Colon (tissue), 2 donors: ENCODE data around the gene DNAL4.

ENCODE experiments used
- FAIRE-seq: peaks from 2 replicates; lab custom pipeline; 2012; peaks lifted over from hg19 to GRCh38; lab: Jason Lieb, UNC
- donor health status: control.
- donor health status: control.

Gene DNAL4

DNA sequence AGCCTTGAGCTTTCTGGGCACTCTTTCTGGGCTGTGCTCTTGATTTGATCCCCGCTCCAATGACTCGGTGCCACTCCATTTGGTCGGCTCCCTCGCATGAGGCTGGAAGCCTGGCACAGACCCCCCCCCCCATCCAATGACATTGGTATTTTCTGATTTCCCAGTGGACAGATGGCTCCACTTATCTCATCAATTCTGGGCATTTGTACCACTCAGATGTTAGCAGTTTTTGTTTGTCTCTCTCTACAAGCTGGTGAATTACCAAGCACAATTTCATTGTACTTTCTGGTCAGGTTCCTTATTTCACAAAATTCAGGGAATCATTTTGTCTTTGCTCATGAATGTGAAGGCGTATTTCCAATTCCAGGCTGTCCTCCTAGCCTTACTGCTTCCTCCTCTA is 9.1 kb downstream of the DNAL4 start:
- no peak for FAIRE-seq

GRCh38 chr22:38784035-38784434 is 9.9 kb downstream of the DNAL4 start:
- no peak for FAIRE-seq

- no peak for FAIRE-seq
Measured at GRCh38 chr22:38783095-38783615, 10.8 kb downstream of the DNAL4 start.

DNA sequence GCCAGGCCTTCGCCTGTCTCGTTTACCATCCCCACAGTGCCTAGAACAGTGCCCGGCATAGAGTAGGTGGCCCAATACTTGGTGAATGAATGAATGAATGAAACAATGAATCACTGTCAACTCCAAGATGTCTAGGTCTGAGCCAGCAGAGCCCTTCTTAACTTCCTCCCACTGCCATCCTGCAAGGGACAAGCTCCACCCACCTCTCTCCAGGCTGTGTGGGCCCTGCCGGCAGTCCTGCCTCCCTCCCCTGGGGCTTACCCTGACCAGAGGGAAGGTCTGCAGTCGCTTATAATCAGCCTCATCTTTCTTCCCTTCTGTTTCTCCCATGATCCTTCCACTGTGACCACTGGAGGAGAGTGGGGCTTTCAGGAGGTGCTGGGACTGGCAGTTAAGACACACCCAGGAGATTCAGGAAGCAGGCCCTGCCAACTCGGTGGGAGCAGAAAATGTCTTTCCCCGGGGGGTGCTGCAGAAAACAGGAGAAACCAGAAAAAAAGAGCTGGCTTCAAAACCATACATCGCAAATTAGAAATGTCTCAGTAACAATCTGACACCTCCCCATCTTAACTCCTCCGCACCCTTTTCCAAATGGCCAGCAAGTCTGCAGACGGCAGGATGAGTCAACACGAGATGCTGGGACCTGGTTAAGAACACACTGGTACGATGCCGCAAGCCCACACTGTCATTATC is 11.4 kb downstream of the DNAL4 start:
- no peak for FAIRE-seq

- no peak for FAIRE-seq
Measured at GRCh38 chr22:38781033-38781432, 12.9 kb downstream of the DNAL4 start.

- FAIRE-seq, result no peak
Measured at GRCh38 chr22:38777087-38777671, 16.8 kb downstream of the DNAL4 start.

GRCh38 chr22:38776086-38776485 is 17.9 kb downstream of the DNAL4 start:
- no peak for FAIRE-seq

DNA sequence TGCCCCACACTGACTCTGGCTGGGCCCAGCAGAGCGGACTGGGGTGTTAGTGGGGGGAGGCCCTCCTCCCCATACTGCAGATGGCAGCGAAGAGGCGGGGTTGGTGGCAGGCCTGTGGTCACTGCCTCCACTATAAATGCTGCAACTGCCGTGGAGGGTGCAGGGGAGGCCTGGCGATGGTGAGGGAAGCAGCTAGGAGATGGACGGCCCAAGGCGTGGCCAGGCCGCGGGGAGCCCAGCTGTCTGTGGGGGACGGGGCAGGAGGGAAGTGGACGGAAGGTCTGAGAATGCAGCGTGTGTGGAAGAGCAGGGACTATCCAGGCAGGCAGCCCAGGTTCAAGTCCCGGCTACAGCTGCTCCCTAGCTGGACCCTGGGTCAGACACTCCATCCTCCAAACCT is 18.3 kb downstream of the DNAL4 start:
- no peak for FAIRE-seq

DNA sequence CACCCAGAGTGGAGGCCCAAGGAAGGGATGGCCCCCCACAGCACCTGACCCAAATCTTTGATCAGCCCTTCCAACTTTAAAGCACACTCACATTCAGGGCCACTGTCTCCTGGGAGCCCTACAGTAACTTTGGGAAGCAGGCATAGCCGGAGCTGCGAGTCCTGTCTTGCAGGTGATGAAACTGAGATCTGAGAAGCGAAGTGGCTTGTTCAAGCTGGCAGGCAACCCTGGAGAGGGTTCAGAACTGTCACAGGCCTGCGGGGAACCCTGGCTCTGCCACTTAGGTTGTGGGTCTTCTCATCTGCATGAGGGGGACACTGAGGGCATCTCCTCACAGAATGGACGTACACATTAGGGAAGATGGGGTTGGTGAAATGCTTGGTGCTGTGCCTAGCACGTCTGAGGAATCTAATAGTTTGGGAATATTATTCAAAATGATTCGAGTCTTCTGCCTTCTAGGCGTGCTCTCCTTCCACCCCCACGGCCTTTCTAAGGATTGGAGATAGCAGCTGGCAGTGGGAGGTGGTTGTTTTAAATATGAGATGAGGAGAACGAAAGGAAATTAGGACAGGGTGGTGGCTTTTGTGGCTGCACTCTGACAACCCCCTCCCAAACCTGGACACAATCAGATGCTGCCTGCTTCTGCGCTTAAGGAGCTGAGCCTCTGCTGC is 19.3 kb downstream of the DNAL4 start:
- no peak for FAIRE-seq

- no peak for FAIRE-seq
Measured at GRCh38 chr22:38773363-38773946, 20.5 kb downstream of the DNAL4 start.

- no peak for FAIRE-seq
Measured at GRCh38 chr22:38772623-38772873, 21.4 kb downstream of the DNAL4 start.

- FAIRE-seq, result no peak
Measured at GRCh38 chr22:38770257-38770949, 23.5 kb downstream of the DNAL4 start.

- FAIRE-seq, result no peak
Measured at GRCh38 chr22:38768036-38768435, 25.9 kb downstream of the DNAL4 start.

GRCh38 chr22:38767313-38767712 is 26.6 kb downstream of the DNAL4 start:
- no peak for FAIRE-seq

DNA sequence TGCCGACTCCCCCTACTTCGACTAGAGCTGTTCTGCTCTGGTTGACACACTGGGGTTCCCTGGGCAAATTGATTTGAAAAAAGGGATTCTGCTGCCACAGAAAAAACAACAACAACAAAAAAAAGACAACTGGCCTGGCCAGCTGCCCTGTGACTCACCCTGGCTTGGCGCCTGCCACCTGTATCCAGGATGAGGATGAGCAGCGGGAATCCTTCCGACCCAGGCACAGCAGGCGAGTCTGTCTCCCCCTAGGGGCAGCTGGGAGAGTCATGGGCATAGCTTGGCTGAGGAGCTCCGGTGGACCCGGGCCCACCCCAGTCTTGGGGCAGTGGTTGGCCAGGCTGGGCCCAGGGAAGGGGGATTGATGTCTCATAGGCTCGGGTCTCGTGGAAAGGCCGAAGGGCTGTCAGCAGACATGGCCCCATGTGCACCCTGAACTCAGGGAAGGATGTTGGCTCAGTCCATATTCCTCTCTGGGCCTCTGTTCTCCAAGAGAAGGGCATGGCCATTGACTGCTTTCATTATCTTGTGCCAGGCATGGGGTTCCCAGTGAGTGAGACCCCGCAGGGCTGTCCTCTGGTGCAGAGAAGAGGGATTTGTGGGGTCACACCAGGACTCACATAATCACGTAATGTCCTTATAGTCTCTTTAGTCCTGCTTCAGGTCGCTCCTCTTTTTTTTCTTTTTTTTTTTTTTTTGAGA is 27.7 kb downstream of the DNAL4 start:
- no peak for FAIRE-seq

GRCh38 chr22:38762551-38762983 is 31.4 kb downstream of the DNAL4 start:
- FAIRE-seq, result no peak

GRCh38 chr22:38761202-38762162 is 32.5 kb downstream of the DNAL4 start:
- FAIRE-seq, result no peak

- FAIRE-seq, result no peak
Measured at GRCh38 chr22:38760477-38761201, 33.3 kb downstream of the DNAL4 start.

DNA sequence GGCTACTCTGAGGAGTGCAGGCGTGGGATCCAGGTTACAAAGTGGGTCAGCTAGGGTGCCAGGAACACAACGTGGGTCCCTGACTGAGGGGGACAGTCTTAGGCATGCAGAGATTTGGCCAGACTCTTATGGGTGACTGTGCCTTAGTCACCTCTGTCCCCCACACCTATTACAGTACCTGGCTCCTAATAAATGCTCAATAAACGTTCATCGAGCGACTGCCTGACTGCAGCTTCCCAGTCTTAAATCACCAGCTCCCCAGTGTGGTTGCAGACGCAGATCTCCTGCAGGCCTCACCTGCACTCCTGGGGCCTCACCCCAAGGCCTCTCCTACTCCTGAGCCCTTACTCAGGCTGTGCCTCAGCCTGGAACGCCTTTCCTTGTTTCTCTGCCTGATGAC is 34.9 kb downstream of the DNAL4 start:
- no peak for FAIRE-seq

DNA sequence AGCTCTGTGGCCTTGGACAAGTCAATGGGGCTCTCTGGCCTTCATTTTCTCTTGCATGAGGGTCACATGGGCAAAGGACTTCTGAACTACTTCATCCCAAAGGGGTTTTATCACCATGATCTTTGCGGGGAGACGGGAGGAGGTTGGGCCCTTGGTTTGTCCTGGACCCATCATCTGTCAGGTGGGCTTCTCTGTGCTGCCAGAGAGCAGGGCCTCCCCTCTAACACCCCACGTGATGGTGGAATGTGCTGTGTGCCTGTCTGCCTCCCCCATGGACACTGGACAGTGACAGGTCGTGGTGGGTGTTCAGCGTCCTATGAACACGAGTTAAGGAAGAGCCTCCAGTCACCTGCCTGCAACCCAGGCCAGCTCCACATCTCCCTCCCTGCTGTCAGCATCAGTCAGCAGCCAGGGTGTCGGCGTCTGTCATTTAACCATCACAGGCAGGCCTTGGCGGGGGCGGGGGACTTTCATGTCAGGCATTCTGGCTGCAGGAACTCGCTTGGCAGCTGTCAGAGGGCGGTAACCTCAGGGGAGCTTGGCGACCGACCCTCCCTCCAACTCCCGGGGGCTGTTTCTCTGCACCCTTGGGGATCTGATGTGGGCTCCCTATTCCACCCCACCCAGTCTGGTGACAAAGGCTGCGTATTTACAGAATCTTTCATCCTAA is 35.5 kb downstream of the DNAL4 start:
- no peak for FAIRE-seq
